Activated CD8-positive, alpha-beta memory T cell treated with anti-CD3 and anti-CD28 coated beads, Interleukin-2, amount 50 U/mL, for 24 hours (primary cell): ENCODE data around the gene PRPSAP2.
"Not testable (repeated sequence)": the region's sequence is repeated elsewhere in the genome, so short reads cannot be mapped to it uniquely, and the experiment has no call there.

ENCODE experiments used
- DNase-seq: peaks from one replicate; pipeline ENCODE4 v3.0.0-alpha.2; 2020; ENCODE audit errors: extremely low read depth

Gene PRPSAP2

GRCh38 chr17:18889658-18890057 is 31.7 kb downstream of the PRPSAP2 start:
- DNase-seq: no peak

DNA sequence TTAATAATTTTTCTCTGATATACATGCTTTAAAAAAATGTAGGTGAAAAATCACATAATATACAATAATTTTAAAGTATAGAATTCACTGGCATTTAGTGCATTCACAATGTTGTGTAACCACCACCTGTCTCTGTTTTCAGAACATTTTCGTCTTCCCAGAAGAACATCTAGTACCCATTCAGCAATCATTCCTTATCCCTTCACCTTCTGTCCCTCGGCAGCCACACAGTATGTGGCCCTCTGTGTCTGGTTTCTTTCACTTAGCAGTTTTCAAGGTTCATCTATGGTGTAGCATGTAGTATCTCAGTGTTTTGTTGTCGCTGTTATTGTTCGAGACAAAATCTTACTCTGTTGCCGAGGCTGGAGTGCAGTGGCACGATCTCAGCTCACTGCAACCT is 33.6 kb downstream of the PRPSAP2 start:
- DNase-seq: no peak

DNA sequence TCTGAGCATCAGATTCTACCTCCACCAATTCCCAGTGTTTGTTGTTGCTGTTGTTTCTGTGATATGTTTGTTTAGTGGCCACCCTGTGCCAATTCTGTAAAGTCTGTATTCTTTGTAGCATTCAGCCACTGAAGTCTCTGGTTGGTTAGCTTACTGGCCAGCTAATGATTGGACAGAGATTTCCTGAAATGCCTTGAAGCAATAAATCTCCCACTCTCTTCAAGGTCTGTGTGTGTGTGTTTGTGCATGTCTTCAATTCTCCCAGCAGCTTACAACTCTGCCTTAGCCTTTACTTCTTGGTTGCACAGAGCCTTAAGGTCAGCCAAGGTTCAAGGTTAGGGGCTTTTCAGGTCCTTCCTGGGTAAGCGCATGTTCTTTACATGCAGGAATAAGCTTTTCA is 38.2 kb downstream of the PRPSAP2 start:
- DNase-seq: no peak

- no peak for DNase-seq
Measured at GRCh38 chr17:18896947-18897346, 39.0 kb downstream of the PRPSAP2 start.

DNA sequence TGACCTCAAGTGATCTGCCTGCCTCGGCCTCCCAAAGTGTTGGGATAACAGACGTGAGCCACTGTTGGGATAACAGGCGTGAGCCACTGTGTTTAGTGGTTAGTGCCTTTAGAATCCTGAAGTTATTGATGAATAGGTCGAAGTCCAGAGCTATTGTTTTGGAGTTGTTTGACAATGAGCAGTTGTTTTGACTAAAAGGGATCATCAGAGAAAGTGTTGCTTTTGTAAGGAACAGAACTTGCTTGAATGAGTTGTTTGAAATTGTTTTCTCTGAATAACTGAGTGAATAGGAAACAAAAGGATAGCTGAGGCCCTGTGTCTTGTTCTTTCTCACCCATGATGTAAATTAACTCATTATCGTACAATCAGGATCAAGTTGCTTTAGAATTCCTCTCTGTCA is 46.6 kb downstream of the PRPSAP2 start:
- DNase-seq: no peak

- DNase-seq: no peak
Measured at GRCh38 chr17:18905226-18905625, 47.3 kb downstream of the PRPSAP2 start.

DNA sequence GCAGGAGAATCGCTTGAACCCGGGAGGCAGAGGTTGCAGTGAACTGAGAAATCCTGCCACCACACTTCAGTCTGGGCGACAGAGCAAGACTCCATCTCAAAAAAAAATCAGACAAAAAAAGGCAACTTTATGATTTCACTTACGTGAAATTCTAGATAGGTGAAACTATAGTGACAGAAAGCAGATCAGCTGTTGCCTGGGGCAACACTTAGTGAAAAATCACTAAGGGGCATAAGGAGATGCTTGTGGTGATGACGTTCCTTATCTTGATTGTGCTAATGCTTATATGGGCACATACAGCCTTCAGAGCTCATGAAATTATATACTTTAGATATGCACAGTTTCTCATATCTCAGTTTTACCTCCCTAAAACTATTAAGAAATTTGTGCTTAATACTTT is 52.4 kb downstream of the PRPSAP2 start:
- DNase-seq: no peak

- no peak for DNase-seq
Measured at GRCh38 chr17:18910881-18911280, 53.0 kb downstream of the PRPSAP2 start.

DNA sequence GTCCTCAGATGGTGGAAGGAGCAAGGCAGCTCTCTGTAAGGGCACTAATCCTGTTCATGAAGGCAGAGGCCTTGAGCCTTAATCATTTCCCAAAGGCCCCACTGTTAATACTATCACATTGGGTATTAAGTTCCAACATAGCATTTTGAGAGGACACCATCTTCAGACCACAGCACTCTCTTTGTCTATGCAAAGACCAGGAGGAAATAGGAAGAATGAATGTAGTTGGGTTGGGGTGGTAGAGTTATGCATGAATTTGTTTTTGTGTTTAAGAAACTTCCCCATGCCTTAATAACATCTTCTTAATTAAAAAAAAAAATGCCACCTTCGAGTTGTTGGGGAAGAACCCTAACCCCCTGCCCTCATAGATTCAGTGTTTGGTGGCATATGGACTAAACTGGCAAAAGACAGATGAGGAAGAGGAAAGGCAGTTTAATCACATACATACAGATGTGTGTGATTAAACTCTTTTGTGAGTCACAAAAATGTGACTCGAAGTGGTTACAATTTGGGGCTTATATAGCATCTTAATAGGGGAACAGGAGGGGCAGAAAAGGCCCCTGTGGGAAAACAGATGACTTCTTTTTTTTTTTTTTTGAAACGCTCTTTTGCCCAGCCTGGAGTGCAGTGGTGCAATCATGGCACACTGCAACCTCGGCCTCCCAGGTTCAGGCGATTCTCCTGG is 59.0 kb downstream of the PRPSAP2 start:
- no peak for DNase-seq

- no peak for DNase-seq
Measured at GRCh38 chr17:18917506-18918032, 59.6 kb downstream of the PRPSAP2 start.

- no peak for DNase-seq
Measured at GRCh38 chr17:18919963-18920362, 62.0 kb downstream of the PRPSAP2 start.

GRCh38 chr17:18920911-18921441 is 63.0 kb downstream of the PRPSAP2 start:
- no peak for DNase-seq

DNA sequence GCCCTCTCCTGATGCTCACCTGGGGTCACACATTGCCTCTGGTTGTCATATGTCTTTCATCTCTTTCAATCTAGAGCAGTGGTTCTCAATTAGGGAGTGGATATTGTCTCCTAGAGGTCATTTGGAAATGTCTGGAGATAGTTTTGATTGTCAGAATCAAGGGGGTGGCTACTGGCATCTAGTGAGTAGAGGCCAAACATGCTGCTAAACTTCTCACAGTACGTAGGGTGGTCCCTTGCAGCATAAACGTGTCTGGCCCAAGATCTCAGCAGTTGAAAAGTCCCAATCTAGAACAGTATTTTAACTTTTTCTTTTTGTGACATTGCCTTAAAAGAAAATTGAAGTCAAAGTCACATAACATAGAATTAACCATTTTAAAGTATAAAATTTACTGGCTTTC is 63.6 kb downstream of the PRPSAP2 start:
- no peak for DNase-seq

- DNase-seq: no peak
Measured at GRCh38 chr17:18921912-18922451, 64.1 kb downstream of the PRPSAP2 start.

- not testable (repeated sequence) for DNase-seq
Measured at GRCh38 chr17:18922596-18922995, 64.7 kb downstream of the PRPSAP2 start.

GRCh38 chr17:18925187-18925586 is 67.3 kb downstream of the PRPSAP2 start:
- no peak for DNase-seq

DNA sequence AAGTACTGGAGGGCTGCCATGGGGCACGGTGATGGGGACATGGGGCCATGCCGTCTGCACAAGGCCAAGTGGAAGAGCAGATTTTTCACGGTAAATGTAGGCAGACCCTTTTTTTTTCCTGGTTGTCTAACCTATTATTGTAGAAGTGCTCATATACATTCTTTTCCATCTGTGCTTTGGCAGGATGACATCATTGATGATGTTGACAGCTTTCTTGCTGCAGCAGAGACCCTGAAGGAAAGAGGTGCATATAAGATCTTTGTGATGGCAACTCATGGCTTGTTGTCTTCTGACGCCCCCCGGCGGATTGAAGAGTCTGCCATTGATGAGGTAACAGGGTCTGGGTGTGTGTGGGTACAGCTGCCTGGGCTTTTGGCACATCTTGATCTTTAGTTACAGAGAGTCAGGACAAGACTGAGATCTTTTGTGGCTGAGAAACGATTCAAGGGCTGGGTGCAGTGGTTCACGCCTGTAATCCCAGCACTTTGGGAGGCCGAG is 70.7 kb downstream of the PRPSAP2 start:
- no peak for DNase-seq

- no peak for DNase-seq
Measured at GRCh38 chr17:18932360-18933055, 74.6 kb downstream of the PRPSAP2 start.

- DNase-seq: no peak
Measured at GRCh38 chr17:18933102-18934058, 75.4 kb downstream of the PRPSAP2 start.

DNA sequence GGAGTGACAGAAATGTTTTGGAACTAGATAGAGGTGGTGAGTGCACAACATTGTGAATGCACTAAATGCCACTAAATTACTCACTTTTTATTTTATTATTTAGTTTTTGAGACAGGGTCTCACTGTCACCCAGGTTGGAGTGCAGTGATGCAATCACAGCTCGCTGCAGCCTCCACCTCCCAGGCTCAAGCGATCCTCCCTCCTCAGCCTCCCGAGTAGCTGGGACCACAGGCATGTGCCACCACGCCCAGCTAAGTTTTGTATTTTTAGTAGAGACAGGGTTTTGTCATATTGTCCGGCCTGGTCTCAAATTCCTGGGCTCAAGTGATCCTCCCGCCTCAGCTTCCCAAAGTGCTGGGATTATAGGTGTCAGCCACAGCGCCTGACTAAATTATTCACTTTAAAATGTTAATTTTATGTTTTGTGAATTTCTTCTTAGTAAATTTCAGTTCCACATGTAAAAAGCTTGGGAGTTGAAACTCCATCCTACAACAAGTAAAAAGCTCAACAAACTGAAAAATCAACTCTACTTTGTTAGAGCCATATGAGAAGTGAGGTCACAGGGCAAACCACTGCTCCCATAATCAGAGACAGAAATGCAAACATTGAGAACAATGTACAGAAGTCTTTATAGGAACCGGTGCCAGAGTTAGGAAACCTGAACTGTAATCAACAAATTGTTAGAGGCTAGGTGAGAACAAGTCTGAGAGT is 80.2 kb downstream of the PRPSAP2 start:
- no peak for DNase-seq

GRCh38 chr17:18938692-18939023 is 80.7 kb downstream of the PRPSAP2 start:
- no peak for DNase-seq
